HG03103 (cell line): ENCODE results near the gene GREB1.

ENCODE experiments used
- ATAC-seq: cut with Tn5 transposase; IDR thresholded peaks from one replicate; pipeline ENCODE4 v1.9.1; 2021; ENCODE audit warnings: low read depth; ENCODE audit not compliant: unreplicated experiment

GREB1 gene

GRCh38 chr2:11558214-11558886 is 24.5 kb downstream of the GREB1 start:
- ATAC-seq, result no peak

DNA sequence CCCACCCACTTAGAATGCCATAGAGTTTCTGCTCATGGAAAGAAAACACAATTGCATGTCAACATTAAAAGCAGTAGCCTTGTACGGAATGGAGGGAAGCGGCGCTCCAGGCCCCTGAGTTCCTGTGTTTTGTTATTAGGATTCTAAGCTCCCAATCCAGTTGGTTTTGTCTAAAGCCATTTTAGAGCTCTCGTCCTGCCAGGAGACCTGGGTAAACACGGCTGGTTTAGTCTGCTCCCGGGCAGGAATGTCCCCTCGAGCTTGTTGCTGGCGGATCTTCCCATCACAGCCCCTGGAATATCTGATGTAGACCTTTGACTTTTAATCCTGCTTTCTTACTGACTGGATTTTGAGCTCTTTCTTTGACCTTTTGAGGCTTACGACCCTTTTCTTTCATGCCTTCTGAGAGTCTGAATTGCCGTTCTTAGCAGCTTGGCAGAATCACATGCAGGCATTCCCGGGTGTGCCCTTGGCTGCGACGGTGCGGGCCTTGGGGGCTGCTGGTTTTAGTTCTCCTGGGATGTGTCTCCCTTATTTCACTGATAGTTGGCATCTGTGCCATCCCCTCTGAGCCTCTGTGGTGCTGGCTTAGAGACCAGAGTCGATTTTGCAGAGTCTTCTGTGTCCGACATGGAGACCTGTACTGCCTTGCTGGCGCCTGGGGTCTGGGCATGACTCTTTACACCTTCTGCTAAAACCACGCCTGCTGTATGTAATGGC is 25.4 kb downstream of the GREB1 start:
- ATAC-seq, result no peak

- no peak for ATAC-seq
Measured at GRCh38 chr2:11559786-11560155, 25.9 kb downstream of the GREB1 start.

DNA sequence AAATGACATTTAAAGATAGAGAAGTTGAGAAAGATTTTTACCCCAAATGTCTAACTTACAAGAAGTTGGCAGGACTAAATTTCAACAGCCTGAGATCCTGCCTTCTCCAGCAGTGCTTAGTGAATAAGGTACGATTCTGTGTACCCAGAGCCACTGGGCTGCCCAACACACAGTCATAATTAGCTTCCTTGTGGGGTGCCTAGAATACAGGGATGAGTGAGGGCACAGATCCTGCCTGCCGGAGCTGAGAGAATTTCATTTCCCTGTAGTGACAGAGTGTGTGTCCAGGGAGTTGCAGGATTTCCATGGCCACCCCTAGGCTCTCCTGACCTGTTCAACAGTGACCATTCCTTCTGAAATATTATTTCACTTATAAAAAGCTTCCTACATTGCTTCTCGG is 27.0 kb downstream of the GREB1 start:
- ATAC-seq, result no peak

DNA sequence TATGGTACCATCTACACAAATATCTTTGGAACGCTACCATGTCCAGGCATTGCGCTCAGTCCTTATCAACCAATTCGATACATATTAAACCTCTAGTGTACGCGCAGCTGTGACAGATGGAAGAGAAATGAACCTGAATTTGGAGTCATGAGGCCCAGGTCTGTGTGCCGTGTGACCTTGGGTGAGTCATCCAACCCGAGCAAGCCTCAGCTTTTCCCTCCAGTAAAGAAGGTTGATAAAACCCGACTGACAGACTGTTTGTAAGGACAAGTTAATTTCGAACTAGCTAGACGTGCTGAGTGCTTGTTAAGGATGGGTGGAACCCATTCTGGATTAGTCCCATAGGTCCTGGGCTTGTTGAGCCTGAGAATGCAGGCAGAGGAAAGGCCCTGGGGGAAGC is 28.2 kb downstream of the GREB1 start:
- ATAC-seq, result no peak

- ATAC-seq, result no peak
Measured at GRCh38 chr2:11562476-11562875, 28.6 kb downstream of the GREB1 start.

GRCh38 chr2:11563784-11564666 is 30.2 kb downstream of the GREB1 start:
- ATAC-seq, result no peak

DNA sequence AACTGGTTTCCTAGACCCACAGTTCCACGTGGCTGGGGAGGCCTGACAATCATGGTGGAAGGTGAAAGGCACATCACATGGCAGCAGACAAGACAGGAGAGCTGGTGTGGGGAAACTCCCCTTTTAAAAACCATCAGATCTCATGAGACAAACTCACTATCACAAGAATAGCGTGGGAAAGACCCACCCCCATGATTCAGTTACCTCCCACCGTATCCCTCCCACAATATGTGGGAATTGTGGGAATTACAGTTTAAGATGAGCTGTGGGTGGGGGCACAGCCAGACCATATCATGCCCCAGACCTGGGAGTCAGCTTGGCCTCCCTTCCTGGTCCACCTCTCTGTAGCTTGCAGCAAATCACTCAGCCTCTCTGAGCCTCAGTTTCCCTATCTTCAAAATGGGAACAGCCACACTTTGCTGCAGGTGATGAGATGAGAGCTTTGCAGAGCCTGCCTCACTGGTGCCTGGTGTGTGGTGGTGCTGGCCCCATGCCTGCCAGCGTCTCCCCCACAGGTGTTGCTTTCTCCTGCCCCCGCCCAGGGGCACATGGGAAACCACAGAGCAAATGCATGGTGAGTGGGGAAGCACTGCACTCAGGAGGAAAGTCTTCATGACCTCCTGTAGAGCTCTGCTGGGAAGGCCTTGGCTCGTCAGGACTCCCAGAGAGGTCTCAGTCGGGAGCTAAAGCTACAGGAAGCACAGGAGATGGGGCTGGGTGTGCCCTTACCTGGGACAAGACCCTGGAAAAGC is 31.1 kb downstream of the GREB1 start:
- no peak for ATAC-seq

DNA sequence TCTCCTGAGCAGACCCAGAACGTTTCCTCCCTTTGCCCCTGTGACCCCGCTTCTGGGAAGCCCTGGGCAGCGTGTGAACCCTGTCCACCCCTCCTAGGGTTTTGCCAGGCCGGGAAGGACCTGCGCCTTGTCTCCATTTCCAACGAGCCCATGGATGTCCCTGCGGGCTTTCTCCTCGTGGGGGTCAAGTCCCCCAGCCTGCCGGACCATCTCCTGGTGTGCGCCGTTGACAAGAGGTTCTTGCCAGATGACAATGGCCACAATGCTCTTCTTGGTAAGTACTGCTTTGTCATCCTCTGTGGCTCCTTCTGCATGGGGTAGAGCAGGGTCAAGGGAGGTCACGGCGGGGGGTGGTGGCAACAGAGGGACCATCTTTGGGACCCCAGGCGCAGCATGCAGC is 32.5 kb downstream of the GREB1 start:
- no peak for ATAC-seq

DNA sequence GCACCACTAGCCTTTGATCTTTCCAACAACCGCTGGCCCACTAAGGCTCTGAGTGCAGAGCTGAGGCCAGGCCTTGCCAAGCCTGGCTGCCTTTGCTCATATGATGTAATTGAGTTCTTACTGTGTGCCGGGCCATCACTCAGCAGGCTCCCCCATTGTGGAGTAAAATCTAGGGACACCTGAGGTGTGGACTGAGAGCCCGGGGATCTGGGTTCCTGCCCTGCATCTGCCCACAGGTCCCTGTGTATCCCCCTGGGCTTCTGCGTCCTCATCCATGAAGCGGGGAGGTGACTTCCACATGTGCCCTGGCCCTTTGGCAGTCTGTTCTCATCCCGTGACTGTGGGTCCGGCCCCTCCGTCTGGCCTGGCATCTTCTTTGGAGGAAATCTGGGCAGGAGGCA is 33.8 kb downstream of the GREB1 start:
- no peak for ATAC-seq

DNA sequence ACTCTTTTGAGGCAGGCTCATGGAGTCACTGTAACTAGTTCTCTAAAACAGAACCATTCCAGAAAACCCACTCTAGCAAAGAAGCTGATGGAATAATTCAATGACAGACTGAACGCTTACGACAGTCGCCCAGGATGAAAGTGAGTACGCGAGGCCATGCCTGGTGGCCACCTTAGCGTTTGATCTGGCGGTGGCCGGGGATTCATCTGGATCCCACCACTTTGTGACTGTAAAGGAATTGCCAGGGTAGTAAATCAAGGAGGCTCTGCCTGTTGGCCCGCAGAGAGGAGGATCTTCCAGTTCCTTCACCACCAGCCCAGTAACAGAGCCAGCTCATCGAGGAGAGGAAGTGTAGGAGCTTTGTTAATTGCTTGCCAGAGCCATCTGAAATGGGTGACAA is 34.6 kb downstream of the GREB1 start:
- ATAC-seq, result no peak

DNA sequence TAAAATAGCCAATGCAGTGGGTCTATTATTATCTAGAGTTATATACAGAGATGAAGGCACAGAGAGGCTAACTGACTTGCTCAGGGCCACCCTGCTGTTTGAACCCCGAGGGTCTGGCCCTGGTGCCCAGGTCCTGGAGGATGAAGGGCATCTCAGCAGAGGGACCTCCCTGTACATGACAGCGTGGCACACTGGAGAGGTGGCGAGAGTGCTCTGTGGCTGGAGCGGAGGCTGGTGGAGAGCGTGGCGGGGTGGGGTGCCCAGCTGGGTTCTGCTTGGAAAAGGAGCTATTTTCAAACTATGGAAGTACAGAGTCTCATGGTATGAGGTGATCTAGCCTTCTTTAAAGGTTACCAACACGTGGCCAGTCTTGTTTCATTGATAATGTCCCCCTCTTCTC is 35.8 kb downstream of the GREB1 start:
- no peak for ATAC-seq

DNA sequence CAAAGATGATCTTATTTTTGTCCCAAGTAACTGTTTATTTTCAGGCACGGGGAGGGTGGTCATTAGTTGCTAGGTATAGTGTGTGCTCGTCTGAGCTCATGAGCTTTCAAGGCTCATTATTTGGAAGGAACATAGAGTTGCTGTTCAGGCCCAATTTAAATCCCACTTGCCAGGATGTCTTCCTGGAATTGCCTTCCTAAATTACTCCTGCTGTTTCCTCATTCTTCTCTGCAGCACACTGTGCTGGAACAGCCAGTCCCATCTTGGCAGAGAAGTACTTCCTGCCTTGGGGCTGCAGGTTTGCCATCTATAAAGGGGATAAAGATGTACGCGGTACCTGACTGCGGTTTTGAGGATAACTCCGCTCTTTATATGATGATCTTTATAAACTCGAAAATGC is 37.3 kb downstream of the GREB1 start:
- ATAC-seq, result no peak

- no peak for ATAC-seq
Measured at GRCh38 chr2:11572996-11573395, 39.2 kb downstream of the GREB1 start.

DNA sequence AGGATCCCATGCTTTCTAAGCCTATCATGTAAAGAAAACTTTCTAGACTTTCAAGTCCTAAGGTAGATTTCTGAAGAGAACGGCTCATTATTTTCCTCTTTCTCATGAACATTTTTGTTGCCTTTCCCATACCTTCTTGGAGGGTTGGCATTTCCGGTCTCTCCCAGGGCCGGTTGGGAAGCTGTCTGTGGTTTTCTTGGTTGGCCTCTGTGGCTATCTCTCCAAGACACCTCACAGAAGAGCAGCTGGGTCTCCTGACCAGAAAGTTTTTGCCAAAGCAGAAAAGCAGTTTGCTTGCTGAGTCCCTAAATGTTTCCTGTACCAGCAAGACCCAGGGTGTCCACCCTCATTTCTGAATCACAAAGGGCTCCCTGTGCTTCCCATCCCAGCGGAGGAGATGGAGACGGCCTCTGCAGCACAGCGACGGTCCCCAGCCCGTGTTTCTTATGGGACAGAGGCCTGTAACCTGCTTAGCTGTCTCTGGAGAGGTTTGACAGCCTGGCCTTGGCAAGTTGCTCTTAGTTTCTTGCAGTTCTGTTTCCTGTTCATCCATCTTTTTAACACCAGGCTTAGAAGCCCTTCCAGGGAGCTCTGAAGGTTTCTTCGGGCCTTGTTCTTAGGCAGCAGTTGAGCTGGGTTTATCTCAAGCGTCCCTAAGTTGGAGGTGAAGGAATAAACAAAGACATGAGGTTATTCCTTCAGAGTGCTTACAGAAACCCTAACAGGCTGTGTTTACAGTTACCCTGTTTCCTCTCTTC is 39.8 kb downstream of the GREB1 start:
- ATAC-seq, result no peak

GRCh38 chr2:11574176-11575046 is 40.6 kb downstream of the GREB1 start:
- no peak for ATAC-seq

GRCh38 chr2:11576398-11576797 is 42.6 kb downstream of the GREB1 start:
- ATAC-seq, result no peak

DNA sequence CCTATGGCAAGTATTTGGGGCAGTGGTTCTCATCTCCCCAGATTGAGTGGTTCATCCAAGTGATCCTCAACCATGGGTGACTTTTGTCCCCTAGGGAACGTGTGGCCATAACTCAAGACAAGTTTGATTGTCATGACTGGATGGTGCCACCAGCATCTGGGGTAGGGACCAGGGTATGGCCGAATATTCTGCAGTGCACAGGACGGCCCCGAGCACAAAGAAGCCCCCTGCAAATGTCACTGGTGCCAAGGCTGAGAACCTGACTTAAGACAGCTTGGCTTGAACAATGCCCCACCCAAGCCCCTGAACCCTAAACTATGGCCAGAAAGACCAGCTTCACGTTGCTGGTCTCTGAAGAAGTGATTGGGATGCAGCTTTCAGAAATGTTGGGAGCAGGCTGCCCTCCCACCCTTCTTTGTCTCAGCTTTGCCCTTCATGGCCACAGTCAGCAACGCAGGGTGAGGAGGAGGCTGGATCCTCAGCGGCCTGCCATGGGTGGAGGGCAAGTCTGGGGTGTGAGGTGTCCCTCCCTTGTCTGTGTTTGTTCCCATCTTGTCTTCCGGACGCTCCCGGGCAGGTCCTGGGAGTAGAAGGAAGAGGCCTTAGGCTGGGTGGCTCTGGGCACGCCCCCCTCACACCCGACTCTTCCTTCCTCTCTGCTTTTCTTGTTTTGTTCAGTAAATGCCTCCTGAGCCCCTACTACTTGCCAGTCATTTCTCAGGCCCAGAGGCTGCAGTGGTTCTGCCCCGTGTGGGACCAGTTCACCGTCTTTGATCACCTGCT is 43.4 kb downstream of the GREB1 start:
- ATAC-seq, result no peak
